Measurements from ENCODE around the gene HIGD2A. TPM values are rescaled to one million over a fixed set of nuclear protein-coding genes. Genes with fewer than 3 reads are reported as not detected.

The HIGD2A gene
- total and polyA plus RNA-seq, 9 of the 15 experiments (the other 6 are each of a cell fraction or from before 2014, with no cell fraction given) = 94.7 to 264 (median 163) TPM

DNA sequence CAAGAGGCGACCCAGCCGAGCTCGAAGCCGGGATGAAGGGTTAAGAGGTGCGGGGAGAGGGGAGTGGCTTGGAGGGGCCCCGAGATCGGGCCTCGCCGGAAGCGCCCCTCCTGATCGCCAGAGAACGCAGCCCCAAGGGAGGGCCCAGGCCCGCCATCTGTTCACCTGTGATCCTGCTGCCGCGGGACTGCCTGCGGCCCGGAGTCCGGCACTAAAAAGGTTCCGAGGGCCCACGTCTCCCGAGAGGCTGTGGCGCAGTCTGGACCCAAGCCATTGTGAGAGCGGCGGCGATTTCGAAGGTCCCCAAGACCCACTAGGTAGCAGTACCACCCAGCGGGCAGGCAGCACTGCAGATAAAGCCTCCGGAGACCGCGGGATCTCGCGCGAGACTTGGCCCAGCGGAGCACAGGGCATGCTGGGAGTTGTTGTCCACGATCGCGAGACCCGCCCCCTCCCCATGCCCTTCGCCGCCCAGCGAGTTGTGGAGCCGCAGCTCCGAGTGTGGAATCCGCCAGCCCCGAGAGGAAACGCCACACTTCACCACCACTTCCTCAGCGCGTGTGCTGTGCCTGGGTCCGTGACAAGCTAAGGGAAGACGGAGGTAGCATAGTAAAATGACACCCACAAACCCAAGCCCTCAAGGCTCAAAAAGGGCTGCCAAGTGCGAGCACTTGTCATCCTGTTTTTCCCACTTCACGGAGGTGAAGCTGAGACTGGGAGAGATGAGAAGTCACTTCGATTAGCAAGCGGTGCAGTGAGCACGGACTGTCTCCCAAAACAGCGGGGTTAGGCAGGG, 26.9 kb upstream of the HIGD2A start, which contains the start of gene KIAA1191 (continued):
- TF ChIP-seq FOSL1 (tag; conservative IDR thresholded peaks at IDR 0.05) (0 out of 2 replicates have a peak, but pooled peaks have one; percentile 9), HMG20A (CRISPR knock-in tag; conservative IDR thresholded peaks at IDR 0.05) (no peak), SMC3 (conservative IDR thresholded peaks at IDR 0.05; ENCODE audit: insufficient read depth, low read depth, low read length) (peak; percentile 31), CTBP1 (IDR thresholded peaks at IDR 0.05; ENCODE audit: borderline replicate concordance) (peak; percentile 40; the same call in 1 of the 2 replicates), GTF2F1 (IDR thresholded peaks at IDR 0.05; ENCODE audit: low read depth, low read length) (peak; percentile 80), KLF16 (IDR thresholded peaks at IDR 0.05) (no peak), ZNF175 (CRISPR knock-in tag; IDR thresholded peaks at IDR 0.05; ENCODE audit: low read depth) (0 out of 2 replicates have a peak, but pooled peaks have one; percentile 39), DACH1 (IDR thresholded peaks at IDR 0.05; ENCODE audit: partially characterized antibody) (peak; percentile 23), XRCC3 (IDR thresholded peaks at IDR 0.05) (no peak), POLR2G (IDR thresholded peaks at IDR 0.05; ENCODE audit: low read depth, low read length) (peak; percentile 100)
- TF ChIP-seq, protein P1, sequence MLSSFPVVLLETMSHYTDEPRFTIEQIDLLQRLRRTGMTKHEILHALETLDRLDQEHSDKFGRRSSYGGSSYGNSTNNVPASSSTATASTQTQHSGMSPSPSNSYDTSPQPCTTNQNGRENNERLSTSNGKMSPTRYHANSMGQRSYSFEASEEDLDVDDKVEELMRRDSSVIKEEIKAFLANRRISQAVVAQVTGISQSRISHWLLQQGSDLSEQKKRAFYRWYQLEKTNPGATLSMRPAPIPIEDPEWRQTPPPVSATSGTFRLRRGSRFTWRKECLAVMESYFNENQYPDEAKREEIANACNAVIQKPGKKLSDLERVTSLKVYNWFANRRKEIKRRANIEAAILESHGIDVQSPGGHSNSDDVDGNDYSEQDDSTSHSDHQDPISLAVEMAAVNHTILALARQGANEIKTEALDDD (IDR thresholded peaks at IDR 0.05) = peak; percentile 24; the same call in 1 of the 2 replicates
- TF ChIP-seq, protein P2, sequence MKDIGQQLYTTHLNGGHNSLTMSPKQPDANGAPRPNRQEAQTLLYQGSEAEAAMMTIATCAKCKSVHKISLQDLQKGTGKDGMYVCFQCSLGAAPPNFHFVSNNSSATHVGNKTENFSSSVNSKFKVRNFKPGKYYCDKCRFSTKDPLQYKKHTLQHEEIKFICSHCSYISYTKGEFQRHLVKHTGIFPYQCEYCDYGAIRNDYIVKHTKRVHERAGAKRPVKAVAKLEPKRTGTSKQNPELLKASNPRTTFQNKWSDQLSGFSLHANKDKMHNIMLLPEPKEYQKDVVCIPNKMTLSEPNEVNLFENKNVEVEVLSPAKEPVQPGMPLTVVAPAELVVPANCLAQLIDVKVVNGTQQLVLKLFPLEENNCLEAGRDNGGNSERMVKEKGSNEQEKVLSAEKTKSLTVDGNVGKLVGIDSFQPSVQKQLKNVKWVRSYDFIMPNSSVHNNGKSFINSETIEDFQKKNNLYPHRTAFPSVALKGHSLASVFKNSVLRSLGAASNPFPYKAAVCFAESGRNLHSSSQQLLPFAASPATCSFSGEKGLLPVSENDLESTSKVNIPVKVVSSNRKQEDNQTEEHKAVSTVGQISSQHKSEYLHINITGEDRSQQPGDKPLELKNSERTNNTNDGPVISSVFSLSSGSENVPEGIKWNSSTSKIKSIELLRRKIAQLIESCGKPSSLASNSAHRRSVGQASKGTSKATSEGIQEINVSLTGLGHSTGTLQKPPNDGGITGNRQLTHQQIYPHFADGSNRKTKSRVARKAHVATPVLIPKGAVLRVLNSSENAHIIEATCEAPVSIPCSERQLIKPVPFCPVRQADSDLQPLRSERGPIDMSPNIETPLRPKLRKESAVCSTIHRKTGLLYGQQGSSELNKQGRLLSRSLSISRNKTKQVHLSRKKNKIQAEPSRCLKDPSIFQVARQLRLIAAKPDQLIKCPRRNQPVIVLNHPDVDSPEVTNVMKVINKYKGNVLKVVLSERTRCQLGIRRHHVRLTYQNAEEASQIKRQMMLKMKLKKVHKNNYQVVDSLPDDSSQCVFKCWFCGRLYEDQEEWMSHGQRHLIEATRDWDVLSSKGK (CRISPR knock-in tag; IDR thresholded peaks at IDR 0.05) = no peak
- TF ChIP-seq, protein P3, sequence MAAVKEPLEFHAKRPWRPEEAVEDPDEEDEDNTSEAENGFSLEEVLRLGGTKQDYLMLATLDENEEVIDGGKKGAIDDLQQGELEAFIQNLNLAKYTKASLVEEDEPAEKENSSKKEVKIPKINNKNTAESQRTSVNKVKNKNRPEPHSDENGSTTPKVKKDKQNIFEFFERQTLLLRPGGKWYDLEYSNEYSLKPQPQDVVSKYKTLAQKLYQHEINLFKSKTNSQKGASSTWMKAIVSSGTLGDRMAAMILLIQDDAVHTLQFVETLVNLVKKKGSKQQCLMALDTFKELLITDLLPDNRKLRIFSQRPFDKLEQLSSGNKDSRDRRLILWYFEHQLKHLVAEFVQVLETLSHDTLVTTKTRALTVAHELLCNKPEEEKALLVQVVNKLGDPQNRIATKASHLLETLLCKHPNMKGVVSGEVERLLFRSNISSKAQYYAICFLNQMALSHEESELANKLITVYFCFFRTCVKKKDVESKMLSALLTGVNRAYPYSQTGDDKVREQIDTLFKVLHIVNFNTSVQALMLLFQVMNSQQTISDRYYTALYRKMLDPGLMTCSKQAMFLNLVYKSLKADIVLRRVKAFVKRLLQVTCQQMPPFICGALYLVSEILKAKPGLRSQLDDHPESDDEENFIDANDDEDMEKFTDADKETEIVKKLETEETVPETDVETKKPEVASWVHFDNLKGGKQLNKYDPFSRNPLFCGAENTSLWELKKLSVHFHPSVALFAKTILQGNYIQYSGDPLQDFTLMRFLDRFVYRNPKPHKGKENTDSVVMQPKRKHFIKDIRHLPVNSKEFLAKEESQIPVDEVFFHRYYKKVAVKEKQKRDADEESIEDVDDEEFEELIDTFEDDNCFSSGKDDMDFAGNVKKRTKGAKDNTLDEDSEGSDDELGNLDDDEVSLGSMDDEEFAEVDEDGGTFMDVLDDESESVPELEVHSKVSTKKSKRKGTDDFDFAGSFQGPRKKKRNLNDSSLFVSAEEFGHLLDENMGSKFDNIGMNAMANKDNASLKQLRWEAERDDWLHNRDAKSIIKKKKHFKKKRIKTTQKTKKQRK (IDR thresholded peaks at IDR 0.05; ENCODE audit: borderline replicate concordance, low read depth, low read length) = no peak
- TF ChIP-seq, protein P4, sequence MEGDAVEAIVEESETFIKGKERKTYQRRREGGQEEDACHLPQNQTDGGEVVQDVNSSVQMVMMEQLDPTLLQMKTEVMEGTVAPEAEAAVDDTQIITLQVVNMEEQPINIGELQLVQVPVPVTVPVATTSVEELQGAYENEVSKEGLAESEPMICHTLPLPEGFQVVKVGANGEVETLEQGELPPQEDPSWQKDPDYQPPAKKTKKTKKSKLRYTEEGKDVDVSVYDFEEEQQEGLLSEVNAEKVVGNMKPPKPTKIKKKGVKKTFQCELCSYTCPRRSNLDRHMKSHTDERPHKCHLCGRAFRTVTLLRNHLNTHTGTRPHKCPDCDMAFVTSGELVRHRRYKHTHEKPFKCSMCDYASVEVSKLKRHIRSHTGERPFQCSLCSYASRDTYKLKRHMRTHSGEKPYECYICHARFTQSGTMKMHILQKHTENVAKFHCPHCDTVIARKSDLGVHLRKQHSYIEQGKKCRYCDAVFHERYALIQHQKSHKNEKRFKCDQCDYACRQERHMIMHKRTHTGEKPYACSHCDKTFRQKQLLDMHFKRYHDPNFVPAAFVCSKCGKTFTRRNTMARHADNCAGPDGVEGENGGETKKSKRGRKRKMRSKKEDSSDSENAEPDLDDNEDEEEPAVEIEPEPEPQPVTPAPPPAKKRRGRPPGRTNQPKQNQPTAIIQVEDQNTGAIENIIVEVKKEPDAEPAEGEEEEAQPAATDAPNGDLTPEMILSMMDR (IDR thresholded peaks at IDR 0.05 in 2 of 3, conservative IDR thresholded peaks at IDR 0.05 in 1 of 3; ENCODE audit: insufficient read depth in 2 of 3, low read depth in 1 of 3, low read length in 3 of 3) = peak in 2 of 3 experiments; percentile 54 to 63; a peak in 4 of 6 replicates
